ENCODE measurements around the gene CRX. TPM values are rescaled to one million over a fixed set of nuclear protein-coding genes. Genes with fewer than 3 reads are reported as not detected.
A peak's percentile ranks its signal among the peaks of the same experiment; 100 is the strongest.

CRX gene
- total and polyA plus RNA-seq, 2 of the 13 experiments (the other 11 are each of a cell fraction or from before 2014, with no cell fraction given) = not detected

DNA sequence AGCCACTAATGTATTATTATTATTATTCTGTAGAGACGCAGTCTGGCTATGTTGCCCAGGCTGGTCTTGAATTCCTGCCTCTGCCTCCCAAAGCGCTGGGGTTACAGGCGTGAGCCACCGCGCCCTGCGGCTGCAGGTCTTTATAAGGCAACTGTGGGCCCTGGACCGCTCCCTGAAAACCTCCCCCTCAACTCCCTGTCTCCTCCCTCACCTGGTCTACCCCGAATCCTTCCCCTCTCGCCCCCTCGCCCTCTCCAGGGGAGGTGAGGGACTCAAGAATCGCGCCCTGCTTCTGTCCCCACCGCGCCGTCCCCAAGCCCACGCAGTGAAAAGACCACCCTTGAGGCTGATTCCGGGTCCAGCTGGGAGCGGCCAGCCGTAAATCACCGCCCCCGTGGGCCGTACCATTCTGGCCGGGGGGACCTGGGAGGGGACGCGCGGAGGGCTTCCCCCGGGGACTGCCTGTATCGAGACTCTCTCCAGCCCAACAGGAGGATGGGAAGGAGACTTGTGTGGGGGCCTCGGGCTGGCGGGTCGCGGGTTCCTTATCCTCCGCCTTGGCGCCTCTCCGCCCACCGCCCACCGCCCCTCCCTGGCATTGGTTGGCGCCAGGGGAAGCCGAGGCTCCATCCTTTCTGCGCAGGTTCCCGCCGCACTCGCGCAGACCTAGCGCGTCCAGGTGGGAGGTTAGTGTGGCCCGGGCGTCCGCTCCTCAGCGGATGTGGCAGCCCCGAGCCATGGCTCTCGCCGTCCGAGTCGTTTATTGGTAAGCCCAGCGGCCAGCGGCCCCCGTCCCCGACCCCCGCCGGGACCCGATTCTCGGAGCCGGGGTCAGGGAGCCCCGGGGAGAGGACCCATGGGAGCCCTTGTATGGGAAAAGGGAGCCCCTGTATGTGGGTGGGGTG, 43.4 kb upstream of the CRX start, which contains the start of gene SELENOW (continued):
- TF ChIP-seq, protein P1, sequence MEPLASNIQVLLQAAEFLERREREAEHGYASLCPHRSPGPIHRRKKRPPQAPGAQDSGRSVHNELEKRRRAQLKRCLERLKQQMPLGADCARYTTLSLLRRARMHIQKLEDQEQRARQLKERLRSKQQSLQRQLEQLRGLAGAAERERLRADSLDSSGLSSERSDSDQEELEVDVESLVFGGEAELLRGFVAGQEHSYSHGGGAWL (CRISPR knock-in tag; IDR thresholded peaks at IDR 0.05) = peak; percentile 44; the same call in 1 of the 2 replicates
- no peak for TF ChIP-seq SETDB1 (CRISPR knock-in tag; IDR thresholded peaks at IDR 0.05; ENCODE audit: borderline replicate concordance)
- peak; percentile 18; the same call in 1 of the 2 replicates for TF ChIP-seq ZBTB38 (CRISPR knock-in tag; IDR thresholded peaks at IDR 0.05)
- TF ChIP-seq ZNF619 (CRISPR knock-in tag; IDR thresholded peaks at IDR 0.05) = no peak; the same call in 1 of the 2 replicates
- no peak for TF ChIP-seq JUN (CRISPR knock-in tag; IDR thresholded peaks at IDR 0.05)
- no peak for TF ChIP-seq ZNF713 (CRISPR knock-in tag; IDR thresholded peaks at IDR 0.05)
- TF ChIP-seq PAX8 (CRISPR knock-in tag; IDR thresholded peaks at IDR 0.05; ENCODE audit: borderline replicate concordance) = no peak; the same call in 1 of the 2 replicates
- TF ChIP-seq, protein P2, sequence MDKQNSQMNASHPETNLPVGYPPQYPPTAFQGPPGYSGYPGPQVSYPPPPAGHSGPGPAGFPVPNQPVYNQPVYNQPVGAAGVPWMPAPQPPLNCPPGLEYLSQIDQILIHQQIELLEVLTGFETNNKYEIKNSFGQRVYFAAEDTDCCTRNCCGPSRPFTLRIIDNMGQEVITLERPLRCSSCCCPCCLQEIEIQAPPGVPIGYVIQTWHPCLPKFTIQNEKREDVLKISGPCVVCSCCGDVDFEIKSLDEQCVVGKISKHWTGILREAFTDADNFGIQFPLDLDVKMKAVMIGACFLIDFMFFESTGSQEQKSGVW (CRISPR knock-in tag; IDR thresholded peaks at IDR 0.05; ENCODE audit: borderline replicate concordance) = no peak
- TF ChIP-seq SRY (CRISPR knock-in tag; IDR thresholded peaks at IDR 0.05) = 0 out of 2 replicates have a peak, but pooled peaks have one; percentile 47
- no peak for TF ChIP-seq MIER2 (CRISPR knock-in tag; IDR thresholded peaks at IDR 0.05)
- TF ChIP-seq, protein P3, sequence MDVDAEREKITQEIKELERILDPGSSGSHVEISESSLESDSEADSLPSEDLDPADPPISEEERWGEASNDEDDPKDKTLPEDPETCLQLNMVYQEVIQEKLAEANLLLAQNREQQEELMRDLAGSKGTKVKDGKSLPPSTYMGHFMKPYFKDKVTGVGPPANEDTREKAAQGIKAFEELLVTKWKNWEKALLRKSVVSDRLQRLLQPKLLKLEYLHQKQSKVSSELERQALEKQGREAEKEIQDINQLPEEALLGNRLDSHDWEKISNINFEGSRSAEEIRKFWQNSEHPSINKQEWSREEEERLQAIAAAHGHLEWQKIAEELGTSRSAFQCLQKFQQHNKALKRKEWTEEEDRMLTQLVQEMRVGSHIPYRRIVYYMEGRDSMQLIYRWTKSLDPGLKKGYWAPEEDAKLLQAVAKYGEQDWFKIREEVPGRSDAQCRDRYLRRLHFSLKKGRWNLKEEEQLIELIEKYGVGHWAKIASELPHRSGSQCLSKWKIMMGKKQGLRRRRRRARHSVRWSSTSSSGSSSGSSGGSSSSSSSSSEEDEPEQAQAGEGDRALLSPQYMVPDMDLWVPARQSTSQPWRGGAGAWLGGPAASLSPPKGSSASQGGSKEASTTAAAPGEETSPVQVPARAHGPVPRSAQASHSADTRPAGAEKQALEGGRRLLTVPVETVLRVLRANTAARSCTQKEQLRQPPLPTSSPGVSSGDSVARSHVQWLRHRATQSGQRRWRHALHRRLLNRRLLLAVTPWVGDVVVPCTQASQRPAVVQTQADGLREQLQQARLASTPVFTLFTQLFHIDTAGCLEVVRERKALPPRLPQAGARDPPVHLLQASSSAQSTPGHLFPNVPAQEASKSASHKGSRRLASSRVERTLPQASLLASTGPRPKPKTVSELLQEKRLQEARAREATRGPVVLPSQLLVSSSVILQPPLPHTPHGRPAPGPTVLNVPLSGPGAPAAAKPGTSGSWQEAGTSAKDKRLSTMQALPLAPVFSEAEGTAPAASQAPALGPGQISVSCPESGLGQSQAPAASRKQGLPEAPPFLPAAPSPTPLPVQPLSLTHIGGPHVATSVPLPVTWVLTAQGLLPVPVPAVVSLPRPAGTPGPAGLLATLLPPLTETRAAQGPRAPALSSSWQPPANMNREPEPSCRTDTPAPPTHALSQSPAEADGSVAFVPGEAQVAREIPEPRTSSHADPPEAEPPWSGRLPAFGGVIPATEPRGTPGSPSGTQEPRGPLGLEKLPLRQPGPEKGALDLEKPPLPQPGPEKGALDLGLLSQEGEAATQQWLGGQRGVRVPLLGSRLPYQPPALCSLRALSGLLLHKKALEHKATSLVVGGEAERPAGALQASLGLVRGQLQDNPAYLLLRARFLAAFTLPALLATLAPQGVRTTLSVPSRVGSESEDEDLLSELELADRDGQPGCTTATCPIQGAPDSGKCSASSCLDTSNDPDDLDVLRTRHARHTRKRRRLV (CRISPR knock-in tag; IDR thresholded peaks at IDR 0.05) = peak; percentile 75; the same call in 1 of the 2 replicates
- TF ChIP-seq, protein P4, sequence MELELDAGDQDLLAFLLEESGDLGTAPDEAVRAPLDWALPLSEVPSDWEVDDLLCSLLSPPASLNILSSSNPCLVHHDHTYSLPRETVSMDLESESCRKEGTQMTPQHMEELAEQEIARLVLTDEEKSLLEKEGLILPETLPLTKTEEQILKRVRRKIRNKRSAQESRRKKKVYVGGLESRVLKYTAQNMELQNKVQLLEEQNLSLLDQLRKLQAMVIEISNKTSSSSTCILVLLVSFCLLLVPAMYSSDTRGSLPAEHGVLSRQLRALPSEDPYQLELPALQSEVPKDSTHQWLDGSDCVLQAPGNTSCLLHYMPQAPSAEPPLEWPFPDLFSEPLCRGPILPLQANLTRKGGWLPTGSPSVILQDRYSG (CRISPR knock-in tag; IDR thresholded peaks at IDR 0.05) = no peak
- TF ChIP-seq ETV6 (CRISPR knock-in tag; conservative IDR thresholded peaks at IDR 0.05) = no peak
- TF ChIP-seq, protein P5, sequence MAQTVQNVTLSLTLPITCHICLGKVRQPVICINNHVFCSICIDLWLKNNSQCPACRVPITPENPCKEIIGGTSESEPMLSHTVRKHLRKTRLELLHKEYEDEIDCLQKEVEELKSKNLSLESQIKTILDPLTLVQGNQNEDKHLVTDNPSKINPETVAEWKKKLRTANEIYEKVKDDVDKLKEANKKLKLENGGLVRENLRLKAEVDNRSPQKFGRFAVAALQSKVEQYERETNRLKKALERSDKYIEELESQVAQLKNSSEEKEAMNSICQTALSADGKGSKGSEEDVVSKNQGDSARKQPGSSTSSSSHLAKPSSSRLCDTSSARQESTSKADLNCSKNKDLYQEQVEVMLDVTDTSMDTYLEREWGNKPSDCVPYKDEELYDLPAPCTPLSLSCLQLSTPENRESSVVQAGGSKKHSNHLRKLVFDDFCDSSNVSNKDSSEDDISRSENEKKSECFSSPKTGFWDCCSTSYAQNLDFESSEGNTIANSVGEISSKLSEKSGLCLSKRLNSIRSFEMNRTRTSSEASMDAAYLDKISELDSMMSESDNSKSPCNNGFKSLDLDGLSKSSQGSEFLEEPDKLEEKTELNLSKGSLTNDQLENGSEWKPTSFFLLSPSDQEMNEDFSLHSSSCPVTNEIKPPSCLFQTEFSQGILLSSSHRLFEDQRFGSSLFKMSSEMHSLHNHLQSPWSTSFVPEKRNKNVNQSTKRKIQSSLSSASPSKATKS (CRISPR knock-in tag; IDR thresholded peaks at IDR 0.05) = 0 out of 2 replicates have a peak, but pooled peaks have one; percentile 32
- TF ChIP-seq SOX6 (IDR thresholded peaks at IDR 0.05) = no peak
- peak; percentile 22; the same call in 1 of the 2 replicates for TF ChIP-seq SOX6 (CRISPR knock-in tag; IDR thresholded peaks at IDR 0.05)
- TF ChIP-seq NFE2L2 (IDR thresholded peaks at IDR 0.05; ENCODE audit: low read length) = no peak
- TF ChIP-seq CCAR2 (optimal IDR thresholded peaks at IDR 0.05; ENCODE audit: low read depth, low read length) = no peak
- TF ChIP-seq SIX1 (CRISPR knock-in tag; IDR thresholded peaks at IDR 0.05; ENCODE audit: borderline replicate concordance) = 0 out of 2 replicates have a peak, but pooled peaks have one; percentile 32

Measured in HepG2 (cell line).